Heart left ventricle (tissue), 16 donors: ENCODE data around the gene KCNQ1OT1. TPM values are rescaled to one million over a fixed set of nuclear protein-coding genes. Genes with fewer than 3 reads are reported as not detected.

ENCODE experiments used
- ATAC-seq, 4 donors: fragments of 200-7000 bp; cut with Tn5 transposase; one replicate each; pipeline ENCODE4 v1.9.1; 2020 to 2022; ENCODE audit warnings: moderate library complexity in 4 of 4, mild to moderate bottlenecking in 3 of 4, moderate number of reproducible peaks in 1 of 4
- DNase-seq, 5 donors: peaks; one replicate each; pipeline ENCODE4 v3.0.0-alpha.2; 2020
- H3K27ac ChIP-seq, 12 donors: fragments of 200-600 bp; sonication (generic) in 4 of 12; one replicate each; pipeline versions ENCODE4 v1.5.0 to v1.8.0; 2016 to 2022; ENCODE audit warnings: mild to moderate bottlenecking in 2 of 12
- H3K27me3 ChIP-seq, 9 donors: fragments of 200-600 bp; sonication (generic) in 2 of 9; one replicate each; pipeline versions ENCODE4 v1.5.1 to v1.8.0; 2016 to 2022; ENCODE audit warnings: mild to moderate bottlenecking in 3 of 9
- H3K36me3 ChIP-seq, 9 donors: fragments of 200-600 bp; sonication (generic) in 2 of 9; one replicate each; pipeline versions ENCODE4 v1.5.0 to v1.8.0; 2018 to 2022; ENCODE audit warnings: mild to moderate bottlenecking in 2 of 9
- H3K4me1 ChIP-seq, 12 donors: fragments of 200-600 bp; sonication (generic) in 4 of 12; one replicate each; pipeline versions ENCODE4 v1.5.0 to v1.8.0; 2016 to 2022; ENCODE audit warnings: mild to moderate bottlenecking in 3 of 12
- H3K4me3 ChIP-seq, 12 donors: fragments of 200-600 bp; sonication (generic) in 4 of 12; one replicate each; pipeline versions ENCODE4 v1.5.0 to v1.8.0; 2017 to 2022; ENCODE audit warnings: mild to moderate bottlenecking in 9 of 12, moderate library complexity in 4 of 12
- H3K9me3 ChIP-seq, 12 donors: fragments of 200-600 bp; sonication (generic) in 4 of 12; one replicate each; pipeline versions ENCODE4 v1.5.0 to v1.8.0; 2016 to 2022; ENCODE audit warnings: mild to moderate bottlenecking in 1 of 12
- POLR2A ChIP-seq, 2 donors: fragments of 450-650 bp; IDR thresholded peaks; one replicate each; pipeline ENCODE4 v1.6.1; 2017; ENCODE audit warnings: antibody characterized with exemption in 2 of 2, mild to moderate bottlenecking in 2 of 2, moderate library complexity in 2 of 2
- WGBS, 4 donors: extraction: QIAGEN DNeasy Blood & Tissue Kit in 2 of 4; methylation state at CpG; one replicate each; pipeline versions ENCODE4 v1.1.5 to v1.1.7; 2013 to 2018; 5-methylcytosine and 5-hydroxymethylcytosine counted together
- intact Hi-C, 10 donors: fragments of 100-400 bp; cut with DNase I; formaldehyde crosslinking; loops; one replicate each; pipeline versions ENCODE4 v1.11.1 to v1.14.2; 2022
- polyA plus RNA-seq, 2 donors: library from polyadenylated mRNA; stranded (reverse); fragments of 200-250 nt; gene quantifications; one replicate each; pipeline ENCODE4 v1.2.3, GENCODE V29; 2013
- total RNA-seq, 9 donors: library from RNA; depleted of rRNA in 2 of 9; stranded (reverse); fragments of >200 nt in 2 of 9; fragmentation: NEBNext Ultra II Directional in 3 of 9; extraction: Animal tissue kit (Norgen Biotek cat#: 25700) in 3 of 9; gene quantifications; one replicate each; pipeline versions ENCODE4 v1.1.0 to v1.2.4, GENCODE V29; 2016 to 2023
- TF ChIP-seq, protein P1 (sequence below), 12 donors: fragments of 200-600 bp; sonication (generic) in 4 of 12; IDR thresholded peaks; one replicate each; pipeline versions ENCODE4 v1.5.0 to v1.8.0; 2018 to 2022; ENCODE audit warnings: antibody characterized with exemption in 12 of 12, mild to moderate bottlenecking in 5 of 12
- donor health status: ischemic (EF 13 %, LVEDD 7.1; RV severe dilation, severe dysfunction).
- donor health status: healthy with polysubstance abuse.
- donor health status: DM: no; HTN: yes; CAD: no.
- donor health status: DM: no; HTN: no; CAD: no.
- donor health status: ischemic (EF 25% LVEDD 6.9; RV normal size, moderate dysfunction).
- donor health status: ischemic (EF 25% LVEDD 5.7; RV mildly dilated, moderate dysfunction).
- donor health status: healthy.
- donor health status: DM: yes; HTN: yes; CAD: no.
- donor health status: ischemic (EF 35%, LVEDD 5.7; RV mildly dilated, moderate dysfunction).
- donor health status: nonischemic (EF 11% LVEDD 7.7; RV severe dilation, severe dysfunction).
- donor health status: DM: yes; HTN: yes; CAD: no.
- donor health status: PGD.
- donor health status: ischemic (EF 29% LVEDD 5.4; RV normal size, mild dysfunction).
- donor health status: nonischemic (EF 23%, LVEDD 6.1; RV moderate dilation, normal function).

KCNQ1OT1 gene
- total and polyA plus RNA-seq, 11 donors: 0.14 to 0.93 (median 0.40) TPM

DNA sequence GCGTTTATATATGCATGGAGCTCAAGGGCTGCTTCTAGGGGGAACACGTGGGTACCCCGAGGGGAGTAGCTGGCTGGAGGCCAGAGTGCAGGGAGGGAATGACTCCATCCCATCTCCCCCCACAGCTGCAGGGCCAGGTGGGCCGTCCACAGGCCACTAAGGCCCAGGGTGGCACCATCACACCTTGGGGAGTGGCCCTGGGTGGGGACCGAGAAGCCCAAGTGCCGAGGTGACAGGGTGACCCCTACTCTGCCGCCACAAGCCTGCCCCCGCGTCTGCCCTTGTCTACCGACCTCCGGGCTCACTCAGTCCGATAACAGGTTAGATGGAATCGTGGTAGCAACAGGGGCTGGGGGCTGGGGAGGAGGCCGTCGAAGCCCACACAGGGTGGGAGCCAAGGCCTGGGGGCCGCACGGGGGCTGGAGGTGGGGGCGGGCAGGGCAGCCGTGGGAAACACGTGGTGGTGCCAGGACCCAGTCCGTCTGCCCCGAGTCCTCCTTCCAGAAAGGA is 125.7 kb downstream of the KCNQ1OT1 start:
- Histone ChIP-seq H3K36me3 (peaks cover 0 to 15% (median 0%) of the 10 kb centered on the region in 9 donors), H3K9me3 (no peaks in the 10 kb centered on the region), H3K4me3 (no peak overlapping the region), H3K27me3 (no peaks in the 10 kb centered on the region), H3K27ac (no peak overlapping the region), H3K4me1 (peaks cover 0 to 18% (median 0%) of the 10 kb centered on the region in 12 donors)
- ATAC-seq (no peak), DNase-seq (peak; percentile 5 to 43 (median 14))
- 77 to 89% (median 86%) methylated on average over 5 to 22 of the region's 22 CpGs for WGBS, 4 donors
- TF ChIP-seq, protein P1, sequence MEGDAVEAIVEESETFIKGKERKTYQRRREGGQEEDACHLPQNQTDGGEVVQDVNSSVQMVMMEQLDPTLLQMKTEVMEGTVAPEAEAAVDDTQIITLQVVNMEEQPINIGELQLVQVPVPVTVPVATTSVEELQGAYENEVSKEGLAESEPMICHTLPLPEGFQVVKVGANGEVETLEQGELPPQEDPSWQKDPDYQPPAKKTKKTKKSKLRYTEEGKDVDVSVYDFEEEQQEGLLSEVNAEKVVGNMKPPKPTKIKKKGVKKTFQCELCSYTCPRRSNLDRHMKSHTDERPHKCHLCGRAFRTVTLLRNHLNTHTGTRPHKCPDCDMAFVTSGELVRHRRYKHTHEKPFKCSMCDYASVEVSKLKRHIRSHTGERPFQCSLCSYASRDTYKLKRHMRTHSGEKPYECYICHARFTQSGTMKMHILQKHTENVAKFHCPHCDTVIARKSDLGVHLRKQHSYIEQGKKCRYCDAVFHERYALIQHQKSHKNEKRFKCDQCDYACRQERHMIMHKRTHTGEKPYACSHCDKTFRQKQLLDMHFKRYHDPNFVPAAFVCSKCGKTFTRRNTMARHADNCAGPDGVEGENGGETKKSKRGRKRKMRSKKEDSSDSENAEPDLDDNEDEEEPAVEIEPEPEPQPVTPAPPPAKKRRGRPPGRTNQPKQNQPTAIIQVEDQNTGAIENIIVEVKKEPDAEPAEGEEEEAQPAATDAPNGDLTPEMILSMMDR (IDR thresholded peaks at IDR 0.05): no peak
- TF ChIP-seq POLR2A (IDR thresholded peaks at IDR 0.05): no peak
- intact Hi-C loops: no loop called here

DNA sequence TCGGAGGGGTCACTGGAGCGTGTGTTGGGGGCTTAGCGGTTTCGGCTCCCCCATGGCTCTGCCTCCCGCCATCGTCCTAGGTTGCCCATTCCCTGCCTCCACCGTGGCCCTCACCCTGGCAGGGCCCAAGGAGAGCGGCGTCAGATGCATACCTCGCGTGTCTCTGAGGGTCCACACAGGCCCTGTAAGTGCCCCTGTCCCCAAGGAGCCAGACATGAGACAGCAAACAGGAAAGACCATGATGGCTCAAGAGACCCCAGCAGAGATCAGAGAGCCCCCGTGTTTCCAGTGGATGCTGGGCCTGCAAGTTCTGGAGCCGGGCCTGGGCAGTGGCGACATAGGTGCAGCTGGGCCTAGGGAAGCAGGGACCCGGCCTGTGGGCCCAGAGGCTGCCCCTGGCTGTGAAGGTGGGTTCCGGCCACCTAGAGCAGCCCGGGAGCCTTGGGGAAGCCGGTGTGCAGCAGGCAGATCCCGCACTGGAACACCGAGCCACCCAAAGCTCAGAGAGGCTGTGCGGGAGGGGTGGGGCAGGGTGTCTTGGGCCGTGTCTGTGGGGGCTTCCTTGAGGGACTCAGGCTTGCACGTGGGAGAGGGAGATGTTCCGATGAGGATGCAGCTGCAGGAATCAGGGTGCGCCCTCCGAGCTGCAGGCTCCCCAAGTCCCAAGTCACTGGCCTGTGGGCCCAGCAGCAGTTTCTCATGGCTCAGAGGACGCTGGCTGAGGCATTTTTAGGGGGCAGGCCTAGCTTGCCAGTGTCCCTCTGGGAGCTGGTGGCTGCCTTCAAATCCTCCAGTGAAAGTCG is 126.4 kb downstream of the KCNQ1OT1 start:
- Histone ChIP-seq H3K36me3 (peaks cover 0 to 15% (median 0%) of the 10 kb centered on the region in 9 donors), H3K9me3 (no peaks in the 10 kb centered on the region), H3K27me3 (no peaks in the 10 kb centered on the region), H3K27ac (no peak overlapping the region), H3K4me1 (peaks cover 0 to 11% (median 0%) of the 10 kb centered on the region in 12 donors), H3K4me3 (no peak overlapping the region)
- ATAC-seq (no peak), DNase-seq (peak in 2 of 5 donors; percentile 20 to 49)
- no peak for TF ChIP-seq POLR2A (IDR thresholded peaks at IDR 0.05)
- TF ChIP-seq, protein P1 (IDR thresholded peaks at IDR 0.05): no peak
- intact Hi-C loops: no loop called here
- WGBS, 4 donors: 88 to 96% (median 94%) methylated on average over 15 to 28 of the region's 28 CpGs

DNA sequence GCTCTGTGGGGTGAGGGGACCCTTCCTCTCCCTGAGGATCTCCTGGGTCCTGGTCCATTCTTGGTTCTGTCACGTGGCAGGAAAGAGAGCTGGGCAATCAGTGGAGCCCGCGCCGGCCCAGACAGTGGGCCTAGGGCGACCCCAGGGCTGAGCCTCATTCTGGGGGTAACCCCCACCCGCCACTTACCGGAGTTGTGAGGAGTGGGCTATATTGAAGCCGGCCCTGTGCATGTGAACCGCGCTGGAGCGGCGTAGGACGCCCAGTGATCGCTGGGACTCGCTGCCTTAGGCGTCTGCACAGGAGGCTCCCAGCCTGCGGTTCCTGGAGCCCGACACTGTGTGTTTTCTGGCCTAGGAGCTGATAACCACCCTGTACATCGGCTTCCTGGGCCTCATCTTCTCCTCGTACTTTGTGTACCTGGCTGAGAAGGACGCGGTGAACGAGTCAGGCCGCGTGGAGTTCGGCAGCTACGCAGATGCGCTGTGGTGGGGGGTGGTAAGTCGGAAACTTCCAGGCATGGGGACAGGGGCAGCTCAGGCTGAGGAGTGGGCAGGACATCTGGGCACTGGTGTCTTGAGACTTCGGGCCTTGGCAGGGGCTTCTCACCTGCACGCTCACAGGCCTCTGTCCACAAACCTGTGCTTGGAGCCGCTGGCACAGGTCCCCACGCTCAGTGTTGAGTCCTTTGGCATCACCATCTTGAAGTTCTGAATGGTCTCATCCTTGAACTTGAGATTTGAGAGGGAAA is 127.1 kb downstream of the KCNQ1OT1 start:
- Histone ChIP-seq H3K9me3 (no peaks in the 10 kb centered on the region), H3K27me3 (no peaks in the 10 kb centered on the region), H3K36me3 (peaks cover 0 to 15% (median 0%) of the 10 kb centered on the region in 9 donors), H3K4me3 (no peak overlapping the region), H3K4me1 (peaks cover 0 to 3% (median 0%) of the 10 kb centered on the region in 12 donors), H3K27ac (no peak overlapping the region)
- no peak for ATAC-seq
- TF ChIP-seq, protein P1 (IDR thresholded peaks at IDR 0.05): no peak
- no peak for TF ChIP-seq POLR2A (IDR thresholded peaks at IDR 0.05)
- WGBS, 4 donors: 94 to 97% (median 97%) methylated on average over 20 to 33 of the region's 33 CpGs
- peak in 3 of 5 donors; percentile 11 to 55 (median 24) for DNase-seq
- intact Hi-C loops: no loop called here
